Muscle layer of colon (tissue), 2 donors: ENCODE results near the gene NKX6-1.

Source experiments
- H3K27ac ChIP-seq: one replicate; pipeline ENCODE4 v1.7.0; 2013; ENCODE audit warnings: low read depth, mild to moderate bottlenecking, low read length, moderate library complexity
- H3K27me3 ChIP-seq, 2 donors: one replicate each; pipeline ENCODE4 v1.7.0; 2013; ENCODE audit warnings: low read length in 2 of 2, mild to moderate bottlenecking in 2 of 2; ENCODE audit not compliant: insufficient read depth in 2 of 2, control insufficient read depth in 1 of 2
- H3K36me3 ChIP-seq: one replicate; pipeline ENCODE4 v1.7.0; 2013; ENCODE audit warnings: mild to moderate bottlenecking, low read length; ENCODE audit not compliant: insufficient read depth
- H3K4me1 ChIP-seq: one replicate; pipeline ENCODE4 v1.7.0; 2013; ENCODE audit warnings: mild to moderate bottlenecking, low read length; ENCODE audit not compliant: insufficient read depth
- H3K4me3 ChIP-seq, 2 donors: one replicate each; pipeline ENCODE4 v1.7.0; 2013; ENCODE audit warnings: low read length in 2 of 2, low read depth in 1 of 2, mild to moderate bottlenecking in 1 of 2, moderate library complexity in 1 of 2
- H3K9ac ChIP-seq: one replicate; pipeline ENCODE4 v1.7.0; 2013; ENCODE audit warnings: low read length
- H3K9me3 ChIP-seq: one replicate; pipeline ENCODE4 v1.7.0; 2013; ENCODE audit warnings: mild to moderate bottlenecking, low read length
- donor health status: abdominal sarcoma.
- donor health status: Adenocarcinoma of cecum.

The NKX6-1 gene

DNA sequence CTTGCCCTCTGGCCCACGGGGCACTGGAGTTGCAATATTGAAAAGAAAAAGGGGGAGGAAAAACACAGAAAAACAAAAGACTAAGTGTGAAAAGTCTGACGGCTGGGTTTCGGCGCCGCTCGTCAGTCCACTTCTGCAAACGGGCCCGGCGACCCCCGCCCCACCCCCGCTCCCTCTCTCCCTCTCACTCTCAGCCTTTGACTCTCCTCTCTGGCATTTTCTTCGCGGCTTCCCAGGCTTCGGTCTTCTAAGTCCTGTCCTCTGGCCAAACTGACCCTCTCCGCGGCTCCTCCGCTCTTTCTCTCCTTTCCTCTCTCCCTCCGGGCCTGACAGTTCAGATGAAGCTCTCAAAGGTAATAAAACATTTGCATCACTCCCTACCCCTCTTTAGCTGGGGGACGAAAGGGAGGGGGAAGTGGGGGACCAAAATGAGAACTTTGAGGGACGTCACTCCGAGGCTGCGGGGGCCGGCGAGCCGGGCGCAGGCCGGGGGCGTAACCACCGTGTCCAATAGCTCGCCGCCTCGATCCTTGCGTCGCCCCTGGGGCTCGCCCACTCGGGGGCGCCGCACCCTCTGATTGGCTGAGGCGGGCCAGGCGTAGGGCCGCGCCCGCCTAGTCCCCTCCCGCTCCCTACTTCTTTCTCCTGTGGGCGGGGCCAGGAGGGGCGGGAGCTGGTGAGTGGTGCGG lies at the start of gene NKX6-1:
Gene NKX6-1 (minus strand): TSS at position 358 of the 689 bp plus-strand sequence. CDS start 1,064 bp downstream, outside the sequence.
- no peak within 1 kb of the TSS for H3K9ac ChIP-seq
- peaks cover 96 to 100% of the 10 kb centered on the region in 2 donors for H3K27me3 ChIP-seq
- H3K36me3 ChIP-seq, result no peaks in the 10 kb centered on the region
- H3K27ac ChIP-seq, result no peak within 1 kb of the TSS
- peaks cover 20% of the 10 kb centered on the region for H3K4me1 ChIP-seq
- peaks cover 20% of the 10 kb centered on the region for H3K9me3 ChIP-seq
- peak within 1 kb of the TSS; percentile 38 to 57 for H3K4me3 ChIP-seq

DNA sequence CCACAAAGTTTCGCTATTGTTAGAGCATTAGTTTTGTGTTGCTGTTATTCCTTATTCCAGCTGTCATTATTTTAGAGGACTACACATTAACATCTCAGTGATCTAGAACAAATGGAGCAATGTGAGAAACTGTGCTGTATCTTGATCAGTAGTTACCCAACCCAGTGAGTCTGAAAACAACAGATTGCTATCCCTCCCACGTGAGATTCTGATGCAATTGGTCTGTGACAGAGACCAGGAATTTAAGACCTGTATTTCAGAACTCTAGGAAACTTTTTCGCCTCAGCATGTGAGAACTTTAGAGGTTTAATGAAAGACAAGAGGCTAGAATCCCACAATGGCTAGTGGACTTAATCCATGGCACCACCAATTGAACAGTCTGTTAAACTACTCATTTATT lies 48.1 kb upstream of the NKX6-1 start:
- no peak overlapping the region for H3K9ac ChIP-seq
- no peaks in the 10 kb centered on the region for H3K36me3 ChIP-seq
- no peaks in the 10 kb centered on the region for H3K27me3 ChIP-seq
- no peaks in the 10 kb centered on the region for H3K4me1 ChIP-seq
- no peaks in the 10 kb centered on the region for H3K9me3 ChIP-seq
- H3K4me3 ChIP-seq, result no peak overlapping the region
- no peak overlapping the region for H3K27ac ChIP-seq

DNA sequence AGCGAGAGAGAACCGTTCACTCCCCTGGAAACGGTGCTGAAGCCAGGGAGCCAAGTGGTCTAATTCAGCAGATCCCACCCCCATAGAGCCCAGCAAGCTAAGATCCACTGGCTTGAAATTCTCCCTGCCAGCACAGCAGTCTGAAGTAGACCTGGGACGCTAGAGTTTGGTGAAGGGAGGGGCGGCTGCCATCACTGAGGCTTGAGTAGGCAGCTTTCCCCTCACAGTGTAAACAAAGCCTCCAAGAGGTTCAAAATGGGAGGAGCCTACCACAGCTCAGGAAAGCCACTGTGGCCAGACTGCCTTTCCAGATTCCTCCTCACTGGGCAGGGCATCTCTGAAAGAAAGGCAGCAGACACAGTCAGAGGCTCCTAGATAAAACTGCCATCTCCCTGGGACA lies 46.0 kb upstream of the NKX6-1 start:
- H3K27me3 ChIP-seq, result no peaks in the 10 kb centered on the region
- H3K36me3 ChIP-seq, result no peaks in the 10 kb centered on the region
- H3K9ac ChIP-seq, result no peak overlapping the region
- no peak overlapping the region for H3K4me3 ChIP-seq
- no peak overlapping the region for H3K27ac ChIP-seq
- H3K9me3 ChIP-seq, result no peaks in the 10 kb centered on the region
- no peaks in the 10 kb centered on the region for H3K4me1 ChIP-seq

GRCh38 chr4:84535901-84536300 lies 36.8 kb upstream of the NKX6-1 start:
- Histone ChIP-seq H3K4me1 (no peaks in the 10 kb centered on the region), H3K9ac (no peak overlapping the region), H3K36me3 (no peaks in the 10 kb centered on the region), H3K27me3 (no peaks in the 10 kb centered on the region), H3K4me3 (no peak overlapping the region), H3K27ac (no peak overlapping the region), H3K9me3 (no peaks in the 10 kb centered on the region)

DNA sequence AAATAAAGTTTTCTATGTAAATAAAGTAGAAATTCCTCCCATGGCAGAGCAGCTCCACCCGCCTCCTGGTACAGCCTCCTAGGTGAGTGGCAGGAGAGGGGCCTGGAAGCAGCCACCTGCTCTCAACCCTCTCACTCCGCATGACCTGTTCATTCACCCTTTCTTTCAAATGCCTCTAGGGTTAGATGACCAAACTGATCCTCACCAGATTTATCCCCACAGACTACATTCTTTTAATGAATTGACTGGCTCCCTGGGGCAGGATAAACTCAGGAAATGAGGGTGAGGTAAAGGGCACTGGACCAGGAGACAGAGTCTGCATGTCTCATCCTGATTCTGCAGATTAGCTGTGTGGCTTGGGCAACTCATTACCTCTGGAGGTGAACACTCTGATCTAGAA lies 32.6 kb upstream of the NKX6-1 start:
- no peak overlapping the region for H3K4me3 ChIP-seq
- H3K9ac ChIP-seq, result no peak overlapping the region
- H3K36me3 ChIP-seq, result no peaks in the 10 kb centered on the region
- no peaks in the 10 kb centered on the region for H3K4me1 ChIP-seq
- no peaks in the 10 kb centered on the region for H3K27me3 ChIP-seq
- H3K9me3 ChIP-seq, result no peaks in the 10 kb centered on the region
- H3K27ac ChIP-seq, result no peak overlapping the region

DNA sequence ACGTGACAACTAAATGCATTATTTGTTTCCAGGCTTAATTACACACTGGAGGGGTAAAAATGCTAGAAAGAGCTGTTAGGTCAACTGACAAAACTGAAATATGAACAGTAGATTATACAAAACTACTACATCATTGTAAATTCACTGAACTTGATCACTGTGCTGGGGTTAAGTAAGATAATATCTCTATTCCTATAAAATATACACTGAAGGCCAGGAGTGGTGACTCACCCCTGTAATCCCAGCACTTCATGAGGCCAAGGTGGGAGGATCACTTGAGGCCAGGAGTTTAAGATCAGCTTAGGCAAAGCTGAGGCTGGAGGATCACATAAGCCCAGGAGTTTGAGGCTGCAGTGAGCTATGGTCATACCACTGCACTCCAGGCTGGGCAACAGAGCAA lies 31.8 kb upstream of the NKX6-1 start:
- Histone ChIP-seq H3K9me3 (no peaks in the 10 kb centered on the region), H3K36me3 (no peaks in the 10 kb centered on the region), H3K27me3 (no peaks in the 10 kb centered on the region), H3K27ac (no peak overlapping the region), H3K9ac (no peak overlapping the region), H3K4me3 (no peak overlapping the region), H3K4me1 (no peaks in the 10 kb centered on the region)

GRCh38 chr4:84530454-84530853 lies 31.4 kb upstream of the NKX6-1 start:
- no peak overlapping the region for H3K4me3 ChIP-seq

DNA sequence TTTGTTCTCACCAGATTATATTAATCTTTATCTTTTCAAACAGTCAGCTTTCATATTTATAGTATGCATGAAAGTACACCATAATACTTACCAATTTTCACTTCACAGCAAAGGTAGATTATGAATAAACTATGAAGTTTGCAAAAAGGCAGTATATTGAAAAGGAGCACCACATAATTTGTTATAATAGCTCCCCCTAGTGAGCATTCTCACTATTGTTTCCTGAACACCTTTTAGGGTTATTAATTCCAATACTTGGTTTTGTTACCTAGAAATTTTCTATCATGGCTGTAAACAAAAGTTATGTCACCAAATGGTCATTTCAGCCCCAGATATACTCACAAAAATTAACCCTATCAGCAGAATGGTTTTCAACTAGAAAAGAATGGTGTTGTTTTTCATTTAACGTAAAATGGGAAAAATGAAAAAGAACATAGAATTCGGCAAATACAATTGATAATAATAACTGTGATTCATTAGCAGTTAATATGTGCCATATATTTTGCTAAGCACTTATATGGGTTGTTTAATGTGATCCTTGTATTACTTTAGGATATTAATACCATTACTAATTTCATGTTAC lies 30.2 kb upstream of the NKX6-1 start:
- Histone ChIP-seq H3K27ac (no peak overlapping the region), H3K27me3 (no peaks in the 10 kb centered on the region), H3K9ac (no peak overlapping the region), H3K4me3 (no peak overlapping the region), H3K36me3 (no peaks in the 10 kb centered on the region), H3K4me1 (no peaks in the 10 kb centered on the region), H3K9me3 (no peaks in the 10 kb centered on the region)

More at GRCh38 chr4:84530454-84530853, 31.4 kb upstream of the NKX6-1 start:
- H3K36me3 ChIP-seq, result no peaks in the 10 kb centered on the region
- H3K27ac ChIP-seq, result no peak overlapping the region
- no peaks in the 10 kb centered on the region for H3K27me3 ChIP-seq
- no peaks in the 10 kb centered on the region for H3K4me1 ChIP-seq
- H3K9me3 ChIP-seq, result no peaks in the 10 kb centered on the region
- no peak overlapping the region for H3K9ac ChIP-seq

GRCh38 chr4:84527391-84527790 lies 28.3 kb upstream of the NKX6-1 start:
- Histone ChIP-seq H3K9ac (no peak overlapping the region), H3K27ac (no peak overlapping the region), H3K4me3 (no peak overlapping the region), H3K9me3 (no peaks in the 10 kb centered on the region), H3K27me3 (no peaks in the 10 kb centered on the region), H3K36me3 (no peaks in the 10 kb centered on the region), H3K4me1 (no peaks in the 10 kb centered on the region)

GRCh38 chr4:84515075-84515474 lies 16.0 kb upstream of the NKX6-1 start:
- Histone ChIP-seq H3K27me3 (no peaks in the 10 kb centered on the region), H3K36me3 (no peaks in the 10 kb centered on the region), H3K27ac (no peak overlapping the region), H3K9ac (no peak overlapping the region), H3K4me3 (no peak overlapping the region), H3K4me1 (no peaks in the 10 kb centered on the region), H3K9me3 (no peaks in the 10 kb centered on the region)

DNA sequence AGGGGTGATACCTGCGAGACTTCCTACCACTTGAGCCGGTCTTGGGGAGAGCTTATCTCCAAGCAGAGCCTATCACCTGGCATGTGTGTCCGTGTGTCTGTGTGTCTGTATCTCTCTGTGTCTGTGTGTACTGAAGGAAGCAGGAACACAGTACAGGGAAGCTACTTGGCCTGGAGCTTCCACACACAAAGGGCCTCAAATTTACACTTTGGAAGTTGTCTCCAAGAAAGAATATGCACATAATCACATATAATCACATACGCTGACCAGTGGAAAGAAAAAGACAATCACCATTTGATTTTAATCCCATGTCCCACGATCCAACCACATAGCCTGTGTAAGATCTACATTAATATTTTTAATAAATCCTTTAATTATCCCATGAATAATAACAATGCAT lies 13.2 kb upstream of the NKX6-1 start:
- Histone ChIP-seq H3K4me3 (no peak overlapping the region), H3K4me1 (no peaks in the 10 kb centered on the region), H3K9ac (no peak overlapping the region), H3K36me3 (no peaks in the 10 kb centered on the region), H3K9me3 (no peaks in the 10 kb centered on the region), H3K27ac (no peak overlapping the region), H3K27me3 (peaks cover 0 to 6% of the 10 kb centered on the region in 2 donors)

DNA sequence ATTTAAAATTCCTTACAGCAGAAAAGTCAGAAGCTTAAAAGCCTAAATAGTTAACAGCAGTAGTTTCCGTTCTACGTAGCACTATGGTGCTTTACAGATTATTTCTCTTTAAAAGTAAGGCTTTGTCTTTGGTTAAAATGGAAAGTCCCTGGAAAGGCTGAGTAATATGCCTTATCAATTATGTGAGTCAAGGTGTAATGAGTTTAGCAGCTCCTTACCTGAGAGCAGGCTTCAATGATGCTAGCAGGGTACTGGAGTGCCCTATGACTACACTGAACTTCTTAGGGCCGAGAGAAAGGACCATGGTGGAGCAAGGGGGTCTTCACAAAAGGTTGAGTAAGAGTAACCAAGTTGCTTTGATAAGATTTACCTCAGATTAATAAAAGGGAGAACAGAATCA lies 12.6 kb upstream of the NKX6-1 start:
- no peak overlapping the region for H3K4me3 ChIP-seq
- H3K27ac ChIP-seq, result no peak overlapping the region
- H3K4me1 ChIP-seq, result no peaks in the 10 kb centered on the region
- peaks cover 4 to 11% of the 10 kb centered on the region in 2 donors for H3K27me3 ChIP-seq
- no peaks in the 10 kb centered on the region for H3K9me3 ChIP-seq
- H3K36me3 ChIP-seq, result no peaks in the 10 kb centered on the region
- no peak overlapping the region for H3K9ac ChIP-seq
